GM12878 (cell line): Measurements from ENCODE around the gene MTFMT. TPM values are rescaled to one million over a fixed set of nuclear protein-coding genes. Genes with fewer than 3 reads are reported as not detected.

Experiments
- ATAC-seq: fragments of 200-7000 bp; cut with Tn5 transposase; 3 replicates; pipeline ENCODE4 v1.9.1; 2020; ENCODE audit warnings: mild to moderate bottlenecking, moderate library complexity
- BruUV-seq: library from RNA; stranded (reverse); fragments of 400-500 nt; replicated peaks from 2 replicates; lab custom pipeline; 2021; lab: Mats Ljungman, UMichigan
- CTCF ChIA-PET: fragments of 300-600 bp; sonication (Branson Sonifier 250); formaldehyde crosslinking; extraction: SDS; loops from one replicate; lab custom pipeline; 2021; ENCODE audit warnings: inconsistent platforms; lab: Yijun Ruan, JAX
- POLR2A ChIA-PET: fragments of 350-600 bp; formaldehyde crosslinking; extraction: SDS; loops from one replicate; lab custom pipeline; 2021; ENCODE audit warnings: inconsistent platforms; lab: Charles Lee
- RAD21 ChIA-PET: fragments of 300-600 bp; sonication (Branson Sonifier 250); formaldehyde crosslinking; loops from one replicate; lab custom pipeline; 2023; ENCODE audit warnings: antibody characterized with exemption; ENCODE audit not compliant: unreplicated experiment; lab: Charles Lee
- SMC1A ChIA-PET: fragments of 300-600 bp; sonication (Branson Sonifier 250); formaldehyde crosslinking; loops from one replicate; lab custom pipeline; 2023; ENCODE audit not compliant: unreplicated experiment, uncharacterized antibody; lab: Charles Lee
- DNase-seq: peaks from one replicate; pipeline ENCODE4 v3.0.0-alpha.2; 2011; ENCODE audit warnings: low read depth, low spot score
- FAIRE-seq: peaks from 3 replicates; lab custom pipeline; 2011; peaks lifted over from hg19 to GRCh38; lab: Jason Lieb, UNC
- H2AFZ ChIP-seq: 2 replicates; pipeline ENCODE4 v1.6.0; 2011; ENCODE audit warnings: low read depth, low read length, control low read depth; ENCODE audit not compliant: control insufficient read depth
- H3K27ac ChIP-seq: 2 replicates; pipeline ENCODE4 v1.5.1; 2011; ENCODE audit warnings: control low read depth; ENCODE audit not compliant: control insufficient read depth, insufficient read depth
- H3K27me3 ChIP-seq, 2 experiments: replicated peaks in 1 of 2; 2 replicates each; pipeline versions ENCODE4 v1.6.0 to v1.6.1; 2011; ENCODE audit warnings: low read length in 1 of 2; ENCODE audit not compliant: control insufficient read depth in 2 of 2, insufficient read depth in 2 of 2
- H3K36me3 ChIP-seq, 2 experiments: 2 replicates each; pipeline ENCODE4 v1.5.1; 2011; ENCODE audit warnings: low read length in 1 of 2; ENCODE audit not compliant: control insufficient read depth in 2 of 2, insufficient read depth in 2 of 2
- H3K4me1 ChIP-seq: 2 replicates; pipeline ENCODE4 v1.6.1; 2011; ENCODE audit warnings: mild to moderate bottlenecking, low read length, moderate library complexity, mixed read lengths; ENCODE audit not compliant: control insufficient read depth, insufficient read depth
- H3K4me2 ChIP-seq: 2 replicates; pipeline ENCODE4 v1.6.0; 2011; ENCODE audit warnings: control low read depth; ENCODE audit not compliant: control insufficient read depth, insufficient read depth
- H3K4me3 ChIP-seq: fragments of 200-600 bp; sonication (generic); 2 replicates; pipeline ENCODE4 v1.5.1; 2016
- H3K79me2 ChIP-seq: 2 replicates; pipeline ENCODE4 v1.6.0; 2011; ENCODE audit warnings: low read length; ENCODE audit not compliant: control insufficient read depth, insufficient read depth
- H3K9ac ChIP-seq: 2 replicates; pipeline ENCODE4 v1.8.0; 2011; ENCODE audit warnings: low read length, control low read depth, mixed read lengths; ENCODE audit not compliant: control insufficient read depth, insufficient read depth
- H3K9me3 ChIP-seq: replicated peaks from 3 replicates; pipeline ENCODE4 v1.5.1; 2011; ENCODE audit warnings: mild to moderate bottlenecking, low read length; ENCODE audit not compliant: control insufficient read depth, insufficient read depth
- H4K20me1 ChIP-seq: 2 replicates; pipeline ENCODE4 v1.6.0; 2011; ENCODE audit not compliant: control insufficient read depth, insufficient read depth
- CUX1 ChIP-seq: IDR thresholded peaks from 2 replicates; pipeline ENCODE4 v1.6.1; 2012; ENCODE audit warnings: improper control_type of control experiment, low read depth, low read length; ENCODE audit not compliant: insufficient replicate concordance
- EGR1 ChIP-seq, 2 experiments: IDR thresholded peaks; 1 replicate in 1 of 2; 2 replicates in 1 of 2; pipeline ENCODE4 v1.6.1; 2011 to 2012; ENCODE audit warnings: low read depth in 2 of 2, low read length in 2 of 2, borderline replicate concordance in 1 of 2, mild to moderate bottlenecking in 1 of 2, moderate library complexity in 1 of 2
- ESRRA ChIP-seq: IDR thresholded peaks from 2 replicates; pipeline ENCODE4 v1.6.1; 2012; ENCODE audit warnings: mild to moderate bottlenecking, low read length, improper control_type of control experiment
- FOS ChIP-seq: IDR thresholded peaks from 3 replicates; pipeline ENCODE4 v1.6.1; 2011; ENCODE audit warnings: borderline replicate concordance; ENCODE audit not compliant: insufficient read length; ENCODE audit errors: extremely low read depth
- HDAC6 ChIP-seq: fragments of 200-600 bp; sonication (generic); IDR thresholded peaks from one replicate; pipeline ENCODE4 v1.8.0; 2017; ENCODE audit warnings: antibody characterized with exemption; ENCODE audit not compliant: unreplicated experiment
- NFYA ChIP-seq: IDR thresholded peaks from 2 replicates; pipeline ENCODE4 v1.6.1; 2011; ENCODE audit warnings: low read depth, mild to moderate bottlenecking, low read length, improper control_type of control experiment, borderline replicate concordance
- NKRF ChIP-seq: fragments of 450-650 bp; conservative IDR thresholded peaks from 2 replicates; pipeline ENCODE4 v1.6.1; 2017; ENCODE audit warnings: mild to moderate bottlenecking, moderate library complexity
- POLR2A ChIP-seq: IDR thresholded peaks from 2 replicates; pipeline ENCODE4 v1.6.1; 2011; ENCODE audit warnings: low read depth, mild to moderate bottlenecking, low read length
- ZBED1 ChIP-seq: IDR thresholded peaks from 2 replicates; pipeline ENCODE4 v1.6.1; 2016; ENCODE audit warnings: borderline replicate concordance
- ZBTB33 ChIP-seq: fragments of 450-650 bp; IDR thresholded peaks from 2 replicates; pipeline ENCODE4 v1.6.1; 2017; ENCODE audit warnings: mild to moderate bottlenecking
- ZNF622 ChIP-seq: fragments of 450-650 bp; IDR thresholded peaks from 2 replicates; pipeline ENCODE4 v1.6.1; 2017; ENCODE audit warnings: mild to moderate bottlenecking, inconsistent platforms
- WGBS: methylation state at CpG from one replicate; pipeline ENCODE4 v1.1.6; 2016; ENCODE audit warnings: low lambda C conversion rate; ENCODE audit not compliant: insufficient replicate concordance, insufficient coverage; ENCODE audit errors: missing lambda C conversion rate; 5-methylcytosine and 5-hydroxymethylcytosine counted together
- in situ Hi-C: fragments of 300-500 bp; cut with MboI; formaldehyde crosslinking; loops from 9 replicates; pipeline ENCODE4 v1.14.3; 2018; ENCODE audit warnings: mixed read lengths
- intact Hi-C: fragments of 100-400 bp; cut with micrococcal nuclease; formaldehyde crosslinking; loops from one replicate; pipeline ENCODE4 v1.14.2; 2022; ENCODE audit not compliant: unreplicated experiment
- polyA plus RNA-seq, 11 experiments: library from polyadenylated mRNA; depleted of rRNA in 4 of 11; unstranded in 6 of 11; stranded (reverse) in 5 of 11; fragments of >200 nt; fragmentation: Nextera tagmentation in 4 of 11; fragmentation: Illumina TruSeq in 1 of 11; extraction: Ambion mirVana in 4 of 11; extraction: Trizol in 1 of 11; gene quantifications; 1 replicate in 1 of 11; 2 replicates in 10 of 11; pipeline versions ENCODE4 v1.2.1 to v1.2.3, GENCODE V29; 2011 to 2016; ENCODE audit warnings: inconsistent platforms in 2 of 11, missing spikeins in 2 of 11, low read depth in 1 of 11
- total RNA-seq, 4 experiments: library from RNA; depleted of rRNA in 3 of 4; stranded (reverse); fragments of >200 nt in 3 of 4; fragmentation: Illumina TruSeq in 1 of 4; extraction: Trizol in 1 of 4; gene quantifications; 2 replicates each; pipeline versions ENCODE4 v1.2.1 to v1.2.3, GENCODE V29; 2013 to 2021

MTFMT gene
- total and polyA plus RNA-seq, 10 of the 15 experiments (the other 5 are each of a cell fraction or from before 2014, with no cell fraction given), result 1.7 to 29.8 (median 17.4) TPM

- TF ChIP-seq ZBED1, result no peak
- TF ChIP-seq FOS, result no peak
- no peak for TF ChIP-seq ESRRA
- TF ChIP-seq HDAC6, result no peak
- no peak for TF ChIP-seq ZNF622
- TF ChIP-seq NFYA, result no peak
- no peak for TF ChIP-seq ZBTB33
- no peak for TF ChIP-seq NKRF
- TF ChIP-seq POLR2A, result no peak
- TF ChIP-seq EGR1 (IDR thresholded peaks at IDR 0.05; ENCODE audit: borderline replicate concordance in 1 of 2, low read depth in 2 of 2, low read length in 2 of 2), result no peak
- no peak for TF ChIP-seq CUX1
- in situ Hi-C loops, result no loop called here
Measured at GRCh38 chr15:64997745-64998375, 31.6 kb downstream of the MTFMT start.

More at GRCh38 chr15:64997745-64998375, 31.6 kb downstream of the MTFMT start:
- FAIRE-seq (no peak), ATAC-seq (no peak), DNase-seq (no peak)
- H4K20me1 ChIP-seq, result no peaks in the 10 kb centered on the region
- H3K27me3 ChIP-seq, result no peaks in the 10 kb centered on the region
- H3K4me3 ChIP-seq, result no peak overlapping the region
- RAD21 ChIA-PET, result interaction anchor here (1.4 kb wide), 1 partner anchor 11 kb away, joined by 3 read pairs; no protein-coding TSS in a partner anchor
- intact Hi-C loops, result no loop called here
- no peak overlapping the region for H3K4me2 ChIP-seq
- no TSS peak for BruUV-seq
- no peaks in the 10 kb centered on the region for H3K36me3 ChIP-seq
- POLR2A ChIA-PET, result interaction anchor here (0.5 to 1.0 kb wide), 3 partner anchors 56 to 157 kb away, joined by 3 read pairs; no protein-coding TSS in a partner anchor
- H3K4me1 ChIP-seq, result no peaks in the 10 kb centered on the region; the same call in none of the 2 replicates
- SMC1A ChIA-PET, result interaction anchor here (0.6 to 2.3 kb wide), 5 partner anchors 10 to 1164 kb away, joined by 3 to 8 read pairs (median 3); partner anchors contain the start of gene HERC1
- no peaks in the 10 kb centered on the region for H3K9me3 ChIP-seq
- no peaks in the 10 kb centered on the region for H3K79me2 ChIP-seq
- no peak overlapping the region for H2AFZ ChIP-seq
- H3K9ac ChIP-seq, result no peak overlapping the region
- H3K27ac ChIP-seq, result no peak overlapping the region
- CTCF ChIA-PET, result interaction anchor here (0.6 to 1.6 kb wide), 4 partner anchors 11 to 105 kb away, joined by 3 to 5 read pairs (median 3); no protein-coding TSS in a partner anchor
- WGBS, result 72% methylated on average over 4 of the region's 4 CpGs
